ENCODE measurements around the gene ZNF892. TPM values are rescaled to one million over a fixed set of nuclear protein-coding genes. Genes with fewer than 3 reads are reported as not detected.

ZNF892 gene
- 1.2 and 2.1 TPM in 2 replicates for polyA plus RNA-seq

GRCh38 chr2:95207111-95207961 is at the start of gene ZNF892:
ZNF892 (plus strand) TSS chr2:95207521; CDS start chr2:95207816, 295 bp downstream.

GRCh38 chr2:95159690-95160449 is 47.5 kb upstream of the ZNF892 start, which contains the start of gene ZNF514:
ZNF514 (minus strand) TSS chr2:95159848; CDS start chr2:95153253, 6,595 bp downstream.

GRCh38 chr2:95165371-95166064 is 41.8 kb upstream of the ZNF892 start, which contains the start of gene ZNF2:
ZNF2 (plus strand) TSS chr2:95165809; CDS start chr2:95176227, 10,418 bp downstream.

Other genes starting within 250 kb of the ZNF892 start
- 60.2 and 73.7 TPM in 2 replicates for gene MAL, start 181.8 kb upstream of the ZNF892 start, polyA plus RNA-seq
- gene MRPS5, start 85.7 kb upstream of the ZNF892 start, polyA plus RNA-seq: 48.6 and 55.4 TPM in 2 replicates
- gene ZNF514, start 47.7 kb upstream of the ZNF892 start, polyA plus RNA-seq: 4.2 and 5.9 TPM in 2 replicates
- gene ZNF2, start 41.7 kb upstream of the ZNF892 start, polyA plus RNA-seq: 2.8 and 3.2 TPM in 2 replicates
- gene PROM2, start 66.9 kb downstream of the ZNF892 start, polyA plus RNA-seq: not detected in 2 replicates
- 4.2 TPM in 1 of 2 replicates, not detected in the other for gene KCNIP3, start 89.8 kb downstream of the ZNF892 start, polyA plus RNA-seq
- 4.8 and 6.2 TPM in 2 replicates for gene FAHD2A, start 195.2 kb downstream of the ZNF892 start, polyA plus RNA-seq

All from Purkinje cell (primary cell).